HepG2 (cell line): ENCODE measurements around the gene HIRA. TPM values are rescaled to one million over a fixed set of nuclear protein-coding genes. Genes with fewer than 3 reads are reported as not detected.

Source experiments
- ATAC-seq: fragments of 200-7000 bp; cut with Tn5 transposase; 3 replicates; pipeline ENCODE4 v1.9.1; 2020; ENCODE audit warnings: mild to moderate bottlenecking, moderate library complexity
- BruUV-seq: library from RNA; stranded (reverse); fragments of 400-500 nt; replicated peaks from 2 replicates; lab custom pipeline; 2021; lab: Mats Ljungman, UMichigan
- CTCF ChIA-PET: fragments of 300-600 bp; formaldehyde crosslinking; extraction: SDS; loops from one replicate; lab custom pipeline; 2021; ENCODE audit warnings: low total read pairs, inconsistent platforms, low intra/inter-chr PET ratio; lab: Yijun Ruan, JAX
- POLR2A ChIA-PET: fragments of 350-600 bp; sonication (Branson Sonifier 250); formaldehyde crosslinking; loops from one replicate; lab custom pipeline; 2020; ENCODE audit warnings: antibody characterized with exemption, inconsistent platforms; lab: Yijun Ruan, JAX
- DNase-seq: peaks from one replicate; pipeline ENCODE4 v3.0.0-alpha.2; 2015; ENCODE audit warnings: low spot score
- FAIRE-seq: peaks from 3 replicates; lab custom pipeline; 2011; peaks lifted over from hg19 to GRCh38; lab: Jason Lieb, UNC
- H2AFZ ChIP-seq: one replicate; pipeline ENCODE4 v1.6.1; 2011; ENCODE audit warnings: low read length, inconsistent platforms
- H3K27ac ChIP-seq: fragments of 300-600 bp; 3 replicates; pipeline ENCODE4 v1.8.0; 2011; ENCODE audit warnings: mixed run types, mild to moderate bottlenecking, mixed read lengths, low read length, inconsistent platforms; ENCODE audit not compliant: insufficient read depth; ENCODE audit errors: extremely low read length
- H3K27me3 ChIP-seq, 2 experiments: fragments of 200-600 bp in 1 of 2; 2 replicates in 1 of 2; 3 replicates in 1 of 2; pipeline versions ENCODE4 v1.6.0 to v1.8.0; 2011; ENCODE audit warnings: low read length in 2 of 2, mild to moderate bottlenecking in 2 of 2, moderate library complexity in 2 of 2, inconsistent platforms in 1 of 2; ENCODE audit not compliant: insufficient read depth in 2 of 2, control insufficient read depth in 1 of 2
- H3K36me3 ChIP-seq, 2 experiments: fragments of 200-600 bp in 1 of 2; replicated peaks in 1 of 2; 2 replicates in 1 of 2; 3 replicates in 1 of 2; pipeline versions ENCODE4 v1.5.1 to v1.8.0; 2011; ENCODE audit warnings: low read length in 2 of 2, inconsistent platforms in 1 of 2; ENCODE audit not compliant: insufficient read depth in 2 of 2, control insufficient read depth in 1 of 2
- H3K4me1 ChIP-seq: 2 replicates; pipeline ENCODE4 v1.5.1; 2012; ENCODE audit warnings: low read length, inconsistent platforms; ENCODE audit not compliant: insufficient read depth
- H3K4me2 ChIP-seq: 2 replicates; pipeline ENCODE4 v1.6.0; 2011; ENCODE audit warnings: low read depth, low read length, inconsistent platforms
- H3K4me3 ChIP-seq, 3 experiments: fragments of 200-600 bp in 1 of 3; sonication (generic), shearing (Covaris generic) in 1 of 3; replicated peaks in 1 of 3; 2 replicates each; pipeline ENCODE4 v1.5.1; 2011 to 2016; ENCODE audit warnings: low read length in 3 of 3, inconsistent platforms in 2 of 3, low read depth in 2 of 3, mild to moderate bottlenecking in 2 of 3, control low read depth in 1 of 3, mixed read lengths in 1 of 3; ENCODE audit not compliant: insufficient read depth in 1 of 3
- H3K79me2 ChIP-seq: one replicate; pipeline ENCODE4 v1.6.1; 2011; ENCODE audit warnings: low read length, inconsistent platforms; ENCODE audit not compliant: insufficient read depth
- H3K9ac ChIP-seq: 2 replicates; pipeline ENCODE4 v1.6.0; 2011; ENCODE audit warnings: mild to moderate bottlenecking, low read depth, low read length, inconsistent platforms; ENCODE audit not compliant: insufficient read depth
- H3K9me3 ChIP-seq: 2 replicates; pipeline ENCODE4 v1.5.1; 2012; ENCODE audit warnings: mild to moderate bottlenecking, low read length
- H4K20me1 ChIP-seq: 2 replicates; pipeline ENCODE4 v1.6.0; 2011; ENCODE audit warnings: inconsistent platforms, mild to moderate bottlenecking, low read length, moderate library complexity; ENCODE audit not compliant: insufficient read depth
- MAFF ChIP-seq: IDR thresholded peaks from 2 replicates; pipeline ENCODE4 v1.6.1; 2011; ENCODE audit warnings: low read depth, low read length, improper control_type of control experiment
- MYNN ChIP-seq: sonication (generic); formaldehyde crosslinking; IDR thresholded peaks from 2 replicates; pipeline ENCODE4 v1.4.0; 2020; ENCODE audit warnings: mild to moderate bottlenecking, low read depth, missing genetic modification reagents
- TBX3 ChIP-seq: fragments of 450-650 bp; IDR thresholded peaks from 2 replicates; pipeline ENCODE4 v1.6.1; 2017; ENCODE audit warnings: antibody characterized with exemption, mild to moderate bottlenecking, inconsistent platforms, borderline replicate concordance
- ZBTB42 ChIP-seq: sonication (generic); formaldehyde crosslinking; IDR thresholded peaks from 2 replicates; pipeline ENCODE4 v1.5.0; 2020; ENCODE audit warnings: mild to moderate bottlenecking, missing genetic modification reagents
- ZFX ChIP-seq: sonication (generic); formaldehyde crosslinking; IDR thresholded peaks from 2 replicates; pipeline ENCODE4 v1.4.0; 2020; ENCODE audit warnings: mild to moderate bottlenecking, low read depth, missing genetic modification reagents, moderate library complexity
- ZNF235 ChIP-seq: sonication (generic); formaldehyde crosslinking; IDR thresholded peaks from 2 replicates; pipeline ENCODE4 v1.8.1; 2023; ENCODE audit warnings: mild to moderate bottlenecking, missing genetic modification reagents, borderline replicate concordance
- ZNF570 ChIP-seq: sonication (generic); formaldehyde crosslinking; IDR thresholded peaks from 2 replicates; pipeline ENCODE4 v1.4.0; 2020; ENCODE audit warnings: mild to moderate bottlenecking, missing genetic modification reagents, borderline replicate concordance
- ZSCAN29 ChIP-seq: sonication (generic); formaldehyde crosslinking; conservative IDR thresholded peaks from 2 replicates; pipeline ENCODE4 v1.4.0; 2020; ENCODE audit warnings: mild to moderate bottlenecking, missing genetic modification reagents
- WGBS: methylation state at CpG from one replicate; pipeline ENCODE4 v1.1.6; 2017; ENCODE audit warnings: low lambda C conversion rate; 5-methylcytosine and 5-hydroxymethylcytosine counted together
- in situ Hi-C: cut with HindIII; loops from 2 replicates; pipeline ENCODE4 v1.10.0; 2017; ENCODE audit warnings: low pct_unique_long_range_greater_than_20kb; ENCODE audit not compliant: extremely low pct_ligation_motif_present
- intact Hi-C: fragments of 100-400 bp; cut with micrococcal nuclease; formaldehyde crosslinking; loops from one replicate; pipeline ENCODE4 v1.10.0; 2022; ENCODE audit not compliant: unreplicated experiment
- polyA plus RNA-seq, 8 experiments: library from polyadenylated mRNA; depleted of rRNA in 3 of 8; stranded (reverse) in 7 of 8; unstranded in 1 of 8; fragments of >200 nt; fragmentation: Illumina TruSeq in 4 of 8; extraction: Trizol in 4 of 8; gene quantifications; 2 replicates each; pipeline versions ENCODE4 v1.2.1 to v1.2.3, GENCODE V29; 2011 to 2016; ENCODE audit warnings: low read depth in 4 of 8, missing spikeins in 1 of 8, mixed read lengths in 1 of 8; ENCODE audit not compliant: insufficient read depth in 1 of 8
- total RNA-seq, 5 experiments: library from RNA; depleted of rRNA; stranded (reverse); fragments of >200 nt; fragmentation: Illumina TruSeq; extraction: Trizol; gene quantifications; 2 replicates each; pipeline ENCODE4 v1.2.3, GENCODE V29; 2016; ENCODE audit warnings: low read depth in 1 of 5
- TF ChIP-seq, protein P1 (sequence below), 2 experiments: sonication (generic) in 1 of 2; formaldehyde crosslinking in 1 of 2; IDR thresholded peaks; 2 replicates each; pipeline versions ENCODE4 v1.4.0 to v1.6.1; 2018 to 2020; ENCODE audit warnings: missing genetic modification reagents in 2 of 2, borderline replicate concordance in 1 of 2, low read depth in 1 of 2, mild to moderate bottlenecking in 1 of 2, missing biosample characterization in 1 of 2
- TF ChIP-seq, protein P2 (sequence below): fragments of 450-650 bp; IDR thresholded peaks from 2 replicates; pipeline ENCODE4 v1.6.1; 2016
- TF ChIP-seq, protein P3 (sequence below): IDR thresholded peaks from 2 replicates; pipeline ENCODE4 v1.6.1; 2018; ENCODE audit warnings: missing genetic modification reagents, mild to moderate bottlenecking, missing compliant biosample characterization
- TF ChIP-seq, protein P4 (sequence below), 2 experiments: fragments of 450-650 bp in 1 of 2; sonication (generic) in 1 of 2; formaldehyde crosslinking; IDR thresholded peaks; 2 replicates each; pipeline versions ENCODE4 v1.5.0 to v1.8.0; 2020 to 2022; ENCODE audit warnings: mild to moderate bottlenecking in 1 of 2, missing genetic modification reagents in 1 of 2

HIRA gene
- total and polyA plus RNA-seq, 2 of the 13 experiments (the other 11 are each of a cell fraction or from before 2014, with no cell fraction given): 21.5 to 29.2 TPM

DNA sequence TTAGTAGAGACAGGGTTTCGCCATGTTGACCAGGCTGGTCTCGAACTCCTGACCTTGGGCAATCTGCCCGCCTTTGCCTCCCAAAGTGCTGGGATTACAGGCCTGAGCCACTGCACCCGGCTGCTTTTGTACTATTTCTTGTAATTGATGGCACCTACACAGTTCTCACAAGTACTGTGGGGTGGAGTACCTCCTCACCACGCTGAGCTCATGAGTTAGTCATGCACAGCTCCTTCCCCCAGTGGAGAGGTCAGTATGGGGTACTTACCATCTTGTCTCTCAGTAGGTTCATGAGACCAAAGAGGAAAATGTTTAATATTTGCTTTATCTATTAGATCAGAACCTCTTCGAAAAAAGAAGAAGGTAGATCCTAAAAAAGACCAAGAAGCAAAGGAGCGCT, 2.9 kb upstream of the HIRA start (continued):
- TF ChIP-seq, protein P1, sequence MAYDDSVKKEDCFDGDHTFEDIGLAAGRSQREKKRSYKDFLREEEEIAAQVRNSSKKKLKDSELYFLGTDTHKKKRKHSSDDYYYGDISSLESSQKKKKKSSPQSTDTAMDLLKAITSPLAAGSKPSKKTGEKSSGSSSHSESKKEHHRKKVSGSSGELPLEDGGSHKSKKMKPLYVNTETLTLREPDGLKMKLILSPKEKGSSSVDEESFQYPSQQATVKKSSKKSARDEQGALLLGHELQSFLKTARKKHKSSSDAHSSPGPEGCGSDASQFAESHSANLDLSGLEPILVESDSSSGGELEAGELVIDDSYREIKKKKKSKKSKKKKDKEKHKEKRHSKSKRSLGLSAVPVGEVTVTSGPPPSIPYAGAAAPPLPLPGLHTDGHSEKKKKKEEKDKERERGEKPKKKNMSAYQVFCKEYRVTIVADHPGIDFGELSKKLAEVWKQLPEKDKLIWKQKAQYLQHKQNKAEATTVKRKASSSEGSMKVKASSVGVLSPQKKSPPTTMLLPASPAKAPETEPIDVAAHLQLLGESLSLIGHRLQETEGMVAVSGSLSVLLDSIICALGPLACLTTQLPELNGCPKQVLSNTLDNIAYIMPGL (CRISPR knock-in tag; IDR thresholded peaks at IDR 0.05; ENCODE audit: borderline replicate concordance in 1 of 2, low read depth in 1 of 2): no peak
- TF ChIP-seq, protein P2, sequence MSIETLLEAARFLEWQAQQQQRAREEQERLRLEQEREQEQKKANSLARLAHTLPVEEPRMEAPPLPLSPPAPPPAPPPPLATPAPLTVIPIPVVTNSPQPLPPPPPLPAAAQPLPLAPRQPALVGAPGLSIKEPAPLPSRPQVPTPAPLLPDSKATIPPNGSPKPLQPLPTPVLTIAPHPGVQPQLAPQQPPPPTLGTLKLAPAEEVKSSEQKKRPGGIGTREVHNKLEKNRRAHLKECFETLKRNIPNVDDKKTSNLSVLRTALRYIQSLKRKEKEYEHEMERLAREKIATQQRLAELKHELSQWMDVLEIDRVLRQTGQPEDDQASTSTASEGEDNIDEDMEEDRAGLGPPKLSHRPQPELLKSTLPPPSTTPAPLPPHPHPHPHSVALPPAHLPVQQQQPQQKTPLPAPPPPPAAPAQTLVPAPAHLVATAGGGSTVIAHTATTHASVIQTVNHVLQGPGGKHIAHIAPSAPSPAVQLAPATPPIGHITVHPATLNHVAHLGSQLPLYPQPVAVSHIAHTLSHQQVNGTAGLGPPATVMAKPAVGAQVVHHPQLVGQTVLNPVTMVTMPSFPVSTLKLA: no peak
- TF ChIP-seq, protein P3, sequence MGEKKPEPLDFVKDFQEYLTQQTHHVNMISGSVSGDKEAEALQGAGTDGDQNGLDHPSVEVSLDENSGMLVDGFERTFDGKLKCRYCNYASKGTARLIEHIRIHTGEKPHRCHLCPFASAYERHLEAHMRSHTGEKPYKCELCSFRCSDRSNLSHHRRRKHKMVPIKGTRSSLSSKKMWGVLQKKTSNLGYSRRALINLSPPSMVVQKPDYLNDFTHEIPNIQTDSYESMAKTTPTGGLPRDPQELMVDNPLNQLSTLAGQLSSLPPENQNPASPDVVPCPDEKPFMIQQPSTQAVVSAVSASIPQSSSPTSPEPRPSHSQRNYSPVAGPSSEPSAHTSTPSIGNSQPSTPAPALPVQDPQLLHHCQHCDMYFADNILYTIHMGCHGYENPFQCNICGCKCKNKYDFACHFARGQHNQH (CRISPR knock-in tag): no peak
- TF ChIP-seq MYNN (CRISPR knock-in tag): no peak
- TF ChIP-seq, all 625 proteins: peak for 0

- Histone ChIP-seq H2AFZ (no peak within 1 kb of the TSS), H3K27me3 (no peaks in the 10 kb centered on the region; a peak in 1 of 5 replicates), H3K4me2 (peak within 1 kb of the TSS; percentile 79), H3K27ac (peak within 1 kb of the TSS; percentile 97), H3K79me2 (peaks cover 47% of the 10 kb centered on the region), H3K36me3 (peaks cover 1 to 25% of the 10 kb centered on the region in 2 experiments; a peak in 4 of 5 replicates), H3K9me3 (no peaks in the 10 kb centered on the region), H3K4me3 (peak within 1 kb of the TSS; percentile 86 to 91 (median 88)), H3K9ac (peak within 1 kb of the TSS; percentile 93), H3K4me1 (peaks cover 38% of the 10 kb centered on the region), H4K20me1 (peaks cover 29% of the 10 kb centered on the region)
- ChIA-PET POLR2A (interaction anchor here (1.2 to 3.1 kb wide), 4 partner anchors 14 to 288 kb away, joined by 3 to 23 read pairs (median 12); partner anchors contain the start of genes C22orf39, CDC45, CLTCL1 and ESS2), CTCF (no interaction called here)
- DNase-seq (peak; percentile 86), FAIRE-seq (peak; percentile 64), ATAC-seq (peak; percentile 92)
- intact Hi-C loops: loop anchor here (2.0 to 5.0 kb wide), 2 partner anchors 15 to 255 kb away; partner anchors contain the start of genes C22orf39 and SLC25A1
- 0% methylated on average over 8 of the region's 74 CpGs for WGBS
- in situ Hi-C loops: no loop called here
- no TSS peak for BruUV-seq
- peak; percentile 94; the same call in 1 of the 2 replicates for TF ChIP-seq ZNF235 (CRISPR knock-in tag)
- peak; percentile 98 for TF ChIP-seq ZFX
- TF ChIP-seq MAFF: no peak
- TF ChIP-seq, protein P1 (CRISPR knock-in tag; IDR thresholded peaks at IDR 0.05; ENCODE audit: borderline replicate concordance in 1 of 2, low read depth in 1 of 2): peak; percentile 97
- TF ChIP-seq ZBTB42 (CRISPR knock-in tag): peak; percentile 42; the same call in 1 of the 2 replicates
- TF ChIP-seq, protein P4, sequence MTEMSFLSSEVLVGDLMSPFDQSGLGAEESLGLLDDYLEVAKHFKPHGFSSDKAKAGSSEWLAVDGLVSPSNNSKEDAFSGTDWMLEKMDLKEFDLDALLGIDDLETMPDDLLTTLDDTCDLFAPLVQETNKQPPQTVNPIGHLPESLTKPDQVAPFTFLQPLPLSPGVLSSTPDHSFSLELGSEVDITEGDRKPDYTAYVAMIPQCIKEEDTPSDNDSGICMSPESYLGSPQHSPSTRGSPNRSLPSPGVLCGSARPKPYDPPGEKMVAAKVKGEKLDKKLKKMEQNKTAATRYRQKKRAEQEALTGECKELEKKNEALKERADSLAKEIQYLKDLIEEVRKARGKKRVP (CRISPR knock-in tag; IDR thresholded peaks at IDR 0.05): peak in 1 of 2 experiments; percentile 69; a peak in 2 of 4 replicates
- TF ChIP-seq ZNF570 (CRISPR knock-in tag): 0 out of 2 replicates have a peak, but pooled peaks have one; percentile 46
- 0 out of 2 replicates have a peak, but pooled peaks have one; percentile 20 for TF ChIP-seq ZSCAN29
- TF ChIP-seq TBX3: peak; percentile 71; the same call in 1 of the 2 replicates
These were observed 759 bp upstream of the HIRA start, which contains the start of gene MRPL40 for GRCh38 chr22:19432133-19432851. TSS of gene MRPL40 (plus strand) at chr22:19432545. CDS start at chr22:19432555, 10 bp downstream.
